ENCODE measurements around the gene ANKHD1.
"Not testable (repeated sequence)": the region's sequence is repeated elsewhere in the genome, so short reads cannot be mapped to it uniquely, and the experiment has no call there.

ANKHD1 gene

DNA sequence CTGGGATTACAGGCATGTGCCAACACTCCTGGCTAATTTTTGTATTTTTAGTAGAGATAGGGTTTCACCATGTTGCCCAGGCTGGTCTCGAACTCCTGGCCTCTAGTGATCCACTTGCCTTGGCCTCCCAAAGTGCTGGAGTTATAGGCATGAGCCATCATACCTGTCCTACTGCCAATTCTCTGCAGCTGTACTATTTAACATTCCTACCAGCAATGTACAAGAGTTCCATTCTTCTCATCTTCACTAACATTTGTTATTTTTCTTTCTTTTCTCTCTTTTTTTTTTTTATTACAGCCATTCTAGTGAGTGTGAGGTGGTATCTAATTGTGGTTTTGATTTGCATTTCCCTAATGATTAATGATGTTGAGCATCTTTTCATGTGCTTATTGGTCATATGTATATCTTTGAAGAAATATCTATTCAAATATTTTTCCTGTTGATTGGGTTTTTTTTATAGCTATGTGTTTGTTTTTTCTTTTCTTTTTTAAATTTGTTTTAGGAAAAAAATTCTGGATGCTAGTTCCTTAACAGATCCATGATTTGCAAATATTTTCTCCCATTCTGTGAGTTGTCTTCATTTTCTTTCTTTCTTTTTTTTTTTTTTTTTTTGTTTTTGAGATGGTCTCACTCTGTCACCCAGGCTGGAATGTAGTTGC is 17.4 kb downstream of the ANKHD1 start:
- Mint-ChIP-seq H3K36me3 (ENCODE audit: insufficient read depth) (peaks cover 18% of the 10 kb centered on the region), H3K4me1 (peaks cover 60% of the 10 kb centered on the region), H3K4me3 (peak overlapping the region; percentile 9), H3K27ac (ENCODE audit: low read depth) (peak overlapping the region; percentile 77), H3K27me3 (no peaks in the 10 kb centered on the region), H3K9me3 (no peaks in the 10 kb centered on the region)
- no peak for ATAC-seq (replicated peaks; ENCODE audit: extremely low read depth, poor library complexity, severe bottlenecking)
- no peak for DNase-seq (ENCODE audit: low spot score in 2 of 2)

DNA sequence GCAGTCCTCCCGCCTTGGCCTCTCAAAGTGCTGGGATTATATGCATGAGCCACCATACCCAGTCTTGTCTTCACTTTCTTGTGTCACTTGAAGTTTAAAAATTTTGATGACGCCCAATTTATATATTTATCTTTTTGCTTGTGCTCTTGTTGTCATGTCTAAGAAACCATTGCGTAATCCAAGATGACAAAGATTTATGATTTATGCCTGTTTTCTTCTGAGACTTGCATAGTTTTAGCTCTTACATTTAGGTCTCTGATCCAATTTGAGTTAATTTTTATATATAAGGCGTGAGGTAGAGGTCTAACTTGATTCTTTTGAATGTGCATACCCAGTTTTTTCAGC is 18.6 kb downstream of the ANKHD1 start:
- ATAC-seq (replicated peaks; ENCODE audit: extremely low read depth, poor library complexity, severe bottlenecking): no peak
- H3K9me3 Mint-ChIP-seq: no peaks in the 10 kb centered on the region
- peak overlapping the region; percentile 42 for H3K4me3 Mint-ChIP-seq
- H3K4me1 Mint-ChIP-seq: peaks cover 63% of the 10 kb centered on the region
- H3K36me3 Mint-ChIP-seq (ENCODE audit: insufficient read depth): peaks cover 16% of the 10 kb centered on the region
- DNase-seq (ENCODE audit: low spot score in 2 of 2): no peak
- H3K27me3 Mint-ChIP-seq: no peaks in the 10 kb centered on the region
- peak overlapping the region; percentile 77 for H3K27ac Mint-ChIP-seq (ENCODE audit: low read depth)

DNA sequence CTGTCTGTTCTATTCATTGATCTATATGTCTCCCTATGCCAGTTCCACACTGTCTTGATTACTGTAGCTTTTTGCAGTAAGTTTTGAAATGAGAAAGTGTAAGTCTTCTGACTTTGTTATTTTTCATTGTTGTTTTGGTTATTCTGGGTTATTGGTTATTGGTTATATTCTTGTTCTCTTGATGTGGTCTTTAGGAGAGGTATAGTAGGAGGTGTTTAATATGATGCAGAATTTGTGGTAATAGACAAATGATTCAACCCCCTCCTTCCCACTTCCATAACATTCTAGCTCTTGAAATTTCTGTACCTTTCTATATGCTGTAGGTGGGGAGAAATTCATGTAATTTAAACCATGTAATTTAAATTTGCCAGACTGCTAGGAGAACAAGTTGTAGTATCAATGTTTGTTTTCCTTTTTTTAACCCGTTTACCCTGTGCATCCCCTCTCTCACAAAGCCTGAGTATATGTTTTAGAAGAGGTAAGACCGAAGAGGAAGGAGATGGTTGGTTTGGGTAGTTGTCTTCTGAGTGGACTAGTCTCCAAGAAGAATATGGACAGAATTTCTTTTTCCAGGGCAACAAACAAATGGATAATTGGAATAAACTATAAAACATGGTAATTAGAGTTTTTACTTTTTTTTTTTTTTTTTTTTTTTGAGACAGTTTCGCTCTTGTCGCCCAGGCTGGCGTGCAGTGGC is 19.2 kb downstream of the ANKHD1 start:
- Mint-ChIP-seq H3K4me1 (peaks cover 64% of the 10 kb centered on the region), H3K27ac (ENCODE audit: low read depth) (no peak overlapping the region), H3K27me3 (no peaks in the 10 kb centered on the region), H3K4me3 (peak overlapping the region; percentile 52), H3K9me3 (no peaks in the 10 kb centered on the region), H3K36me3 (ENCODE audit: insufficient read depth) (peaks cover 15% of the 10 kb centered on the region)
- ATAC-seq (replicated peaks; ENCODE audit: extremely low read depth, poor library complexity, severe bottlenecking) (no peak), DNase-seq (ENCODE audit: low spot score in 2 of 2) (no peak)

DNA sequence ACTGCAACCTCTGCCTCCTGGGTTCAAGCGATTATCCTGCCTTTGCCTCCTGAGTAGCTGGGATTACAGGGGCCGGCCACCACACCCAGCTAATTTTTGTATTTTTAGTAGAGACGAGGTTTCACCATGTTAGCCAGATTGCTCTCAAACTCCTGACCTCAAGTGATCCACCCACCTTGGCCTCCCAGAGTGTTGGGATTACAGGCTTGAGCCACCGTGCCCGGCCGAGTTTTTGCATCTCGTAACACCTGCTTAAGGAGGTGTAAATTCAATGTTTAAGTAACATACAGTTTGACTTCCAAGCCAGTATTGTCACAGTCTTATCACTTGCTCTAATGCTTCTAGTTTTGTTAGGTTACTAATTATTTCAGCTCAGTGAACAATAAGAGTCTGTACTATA is 19.7 kb downstream of the ANKHD1 start:
- H3K27me3 Mint-ChIP-seq: not testable (repeated sequence)

DNA sequence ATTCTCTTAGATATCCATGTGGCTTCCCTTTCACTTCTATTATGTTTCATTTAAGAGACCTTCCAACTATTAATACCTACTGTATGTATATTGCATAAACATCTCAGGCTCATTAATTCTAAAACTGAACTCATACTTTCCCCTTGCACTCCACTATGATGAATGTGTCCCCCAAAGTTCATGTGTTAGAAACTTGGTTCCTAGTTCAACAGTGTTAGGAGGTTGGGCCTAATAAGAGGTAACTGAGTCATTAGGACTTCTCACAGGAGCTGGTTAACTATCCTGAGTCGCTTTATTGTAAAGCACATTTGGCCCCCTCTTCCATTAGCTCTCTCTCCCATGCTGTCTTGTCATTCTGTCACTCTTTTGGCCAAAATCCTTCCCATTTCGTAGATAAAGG is 22.0 kb downstream of the ANKHD1 start:
- Mint-ChIP-seq H3K4me1 (peaks cover 57% of the 10 kb centered on the region), H3K36me3 (ENCODE audit: insufficient read depth) (peaks cover 15% of the 10 kb centered on the region), H3K4me3 (no peak overlapping the region), H3K27ac (ENCODE audit: low read depth) (no peak overlapping the region), H3K27me3 (no peaks in the 10 kb centered on the region), H3K9me3 (no peaks in the 10 kb centered on the region)
- ATAC-seq (replicated peaks; ENCODE audit: extremely low read depth, poor library complexity, severe bottlenecking) (no peak), DNase-seq (ENCODE audit: low spot score in 2 of 2) (no peak)

More for the DNA sequence above, 19.7 kb downstream of the ANKHD1 start:
- peaks cover 13% of the 10 kb centered on the region for H3K36me3 Mint-ChIP-seq (ENCODE audit: insufficient read depth)
- ATAC-seq (replicated peaks; ENCODE audit: extremely low read depth, poor library complexity, severe bottlenecking); H3K27ac Mint-ChIP-seq (ENCODE audit: low read depth); DNase-seq (ENCODE audit: low spot score in 2 of 2); H3K4me3 Mint-ChIP-seq; H3K9me3 Mint-ChIP-seq: not testable (repeated sequence)
- peaks cover 62% of the 10 kb centered on the region for H3K4me1 Mint-ChIP-seq

DNA sequence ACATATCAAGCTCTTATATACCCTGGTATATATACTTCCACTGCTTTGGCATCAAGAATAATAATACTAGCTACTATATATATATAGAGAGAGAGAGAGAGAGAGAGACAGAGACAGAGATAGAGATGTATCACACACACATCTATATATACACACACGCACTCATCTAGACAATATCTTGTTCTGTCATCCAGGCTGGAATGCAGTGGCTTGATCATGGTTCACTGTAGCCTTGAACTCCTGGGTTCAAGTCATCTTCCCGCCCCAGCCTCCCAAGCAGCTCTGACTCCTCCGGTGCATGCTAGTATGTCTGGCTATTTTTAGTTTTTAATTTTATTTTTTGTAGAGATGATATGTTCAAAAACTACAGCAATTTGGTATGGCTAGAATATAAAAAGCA is 22.5 kb downstream of the ANKHD1 start:
- Mint-ChIP-seq H3K27ac (ENCODE audit: low read depth) (no peak overlapping the region), H3K4me3 (no peak overlapping the region), H3K9me3 (no peaks in the 10 kb centered on the region), H3K4me1 (peaks cover 51% of the 10 kb centered on the region), H3K27me3 (no peaks in the 10 kb centered on the region), H3K36me3 (ENCODE audit: insufficient read depth) (peaks cover 15% of the 10 kb centered on the region)
- DNase-seq (ENCODE audit: low spot score in 2 of 2) (no peak), ATAC-seq (replicated peaks; ENCODE audit: extremely low read depth, poor library complexity, severe bottlenecking) (no peak)

DNA sequence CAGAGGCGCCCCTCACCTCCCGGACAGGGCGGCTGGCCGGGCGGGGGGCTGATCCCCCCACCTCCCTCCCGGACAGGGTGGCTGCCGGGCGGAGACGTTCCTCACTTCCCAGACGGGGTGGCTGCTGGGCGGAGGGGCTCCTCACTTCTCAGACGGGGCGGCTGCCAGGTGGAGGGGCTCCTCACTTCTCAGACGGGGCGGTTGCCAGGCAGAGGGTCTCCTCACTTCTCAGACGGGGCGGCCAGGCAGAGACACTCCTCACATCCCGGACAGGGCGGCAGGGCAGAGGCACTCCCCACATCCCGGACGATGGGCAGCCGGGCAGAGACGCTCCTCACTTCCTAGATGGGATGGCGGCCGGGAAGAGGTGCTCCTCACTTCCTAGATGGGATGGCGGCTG is 26.1 kb downstream of the ANKHD1 start:
- Mint-ChIP-seq H3K36me3 (ENCODE audit: insufficient read depth) (peaks cover 11% of the 10 kb centered on the region), H3K4me1 (peaks cover 52% of the 10 kb centered on the region)
- not testable (repeated sequence) for H3K27me3 Mint-ChIP-seq; H3K4me3 Mint-ChIP-seq; H3K9me3 Mint-ChIP-seq; ATAC-seq (replicated peaks; ENCODE audit: extremely low read depth, poor library complexity, severe bottlenecking); H3K27ac Mint-ChIP-seq (ENCODE audit: low read depth); DNase-seq (ENCODE audit: low spot score in 2 of 2)

DNA sequence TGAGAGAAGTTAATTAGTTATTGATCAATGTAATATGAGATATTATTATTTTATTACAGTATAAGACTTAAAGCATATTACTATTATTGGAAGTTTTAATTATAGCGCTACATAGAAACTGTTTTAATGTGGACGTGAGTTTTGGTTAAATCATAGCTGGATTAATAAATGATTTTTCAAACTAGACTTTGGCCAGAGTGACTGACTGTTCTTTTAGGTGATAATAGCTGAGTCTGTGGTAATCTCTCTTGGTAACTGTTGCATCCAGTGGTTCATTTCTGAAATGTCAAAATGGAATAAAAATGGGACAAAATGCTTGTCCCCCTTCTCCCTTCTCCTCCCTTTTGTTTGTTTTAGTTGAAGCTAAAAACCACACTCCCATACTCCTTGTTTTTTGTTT is 28.1 kb downstream of the ANKHD1 start:
- Mint-ChIP-seq H3K27ac (ENCODE audit: low read depth) (no peak overlapping the region), H3K27me3 (no peaks in the 10 kb centered on the region), H3K4me3 (no peak overlapping the region), H3K4me1 (peaks cover 43% of the 10 kb centered on the region), H3K36me3 (ENCODE audit: insufficient read depth) (peaks cover 8% of the 10 kb centered on the region), H3K9me3 (no peaks in the 10 kb centered on the region)
- DNase-seq (ENCODE audit: low spot score in 2 of 2) (no peak), ATAC-seq (replicated peaks; ENCODE audit: extremely low read depth, poor library complexity, severe bottlenecking) (no peak)

DNA sequence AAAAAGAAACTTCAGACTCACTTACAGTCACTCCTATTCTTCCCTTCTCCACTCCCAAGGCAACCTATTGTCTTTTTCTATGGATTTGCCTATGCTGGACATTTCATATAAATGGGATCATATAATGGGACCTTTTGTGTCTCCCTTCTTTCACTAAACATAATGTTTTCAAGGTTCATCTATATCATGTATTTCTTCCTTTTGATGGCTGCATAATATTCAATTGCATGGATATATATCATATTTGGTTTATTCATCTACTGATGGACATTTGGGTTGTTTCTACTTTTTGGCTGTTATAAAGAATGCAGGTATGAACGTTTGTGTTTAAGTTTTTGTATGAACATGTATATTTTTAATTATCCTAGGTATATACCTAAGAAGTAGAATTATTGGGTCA is 30.6 kb downstream of the ANKHD1 start:
- Mint-ChIP-seq H3K36me3 (ENCODE audit: insufficient read depth) (peaks cover 17% of the 10 kb centered on the region), H3K27me3 (no peaks in the 10 kb centered on the region), H3K4me3 (no peak overlapping the region), H3K9me3 (no peaks in the 10 kb centered on the region), H3K4me1 (peaks cover 35% of the 10 kb centered on the region), H3K27ac (ENCODE audit: low read depth) (no peak overlapping the region)
- no peak for ATAC-seq (replicated peaks; ENCODE audit: extremely low read depth, poor library complexity, severe bottlenecking)
- DNase-seq (ENCODE audit: low spot score in 2 of 2): no peak

DNA sequence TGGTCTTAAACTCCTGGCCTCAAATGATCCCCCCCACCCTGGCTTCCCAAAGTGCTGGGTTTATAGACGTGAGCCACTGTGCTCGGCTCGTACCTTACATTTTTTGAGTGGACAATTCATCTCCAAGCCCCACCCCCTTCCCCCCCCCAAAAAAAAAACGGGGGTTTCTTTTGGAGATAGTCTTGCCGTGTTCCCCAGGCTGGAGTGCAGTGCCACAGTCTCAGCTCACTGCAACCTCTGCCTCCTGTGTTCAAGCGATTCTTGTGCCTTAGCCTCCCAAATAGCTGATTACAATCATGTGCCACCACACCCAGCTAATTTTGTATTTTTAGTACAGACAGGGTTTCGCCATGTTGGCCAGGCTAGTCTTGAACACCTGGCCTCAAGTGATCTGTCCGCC is 31.3 kb downstream of the ANKHD1 start:
- ATAC-seq (replicated peaks; ENCODE audit: extremely low read depth, poor library complexity, severe bottlenecking): no peak
- no peaks in the 10 kb centered on the region for H3K9me3 Mint-ChIP-seq
- no peak for DNase-seq (ENCODE audit: low spot score in 2 of 2)
- H3K4me3 Mint-ChIP-seq: no peak overlapping the region
- H3K36me3 Mint-ChIP-seq (ENCODE audit: insufficient read depth): peaks cover 20% of the 10 kb centered on the region
- H3K4me1 Mint-ChIP-seq: peaks cover 35% of the 10 kb centered on the region
- no peaks in the 10 kb centered on the region for H3K27me3 Mint-ChIP-seq
- no peak overlapping the region for H3K27ac Mint-ChIP-seq (ENCODE audit: low read depth)

DNA sequence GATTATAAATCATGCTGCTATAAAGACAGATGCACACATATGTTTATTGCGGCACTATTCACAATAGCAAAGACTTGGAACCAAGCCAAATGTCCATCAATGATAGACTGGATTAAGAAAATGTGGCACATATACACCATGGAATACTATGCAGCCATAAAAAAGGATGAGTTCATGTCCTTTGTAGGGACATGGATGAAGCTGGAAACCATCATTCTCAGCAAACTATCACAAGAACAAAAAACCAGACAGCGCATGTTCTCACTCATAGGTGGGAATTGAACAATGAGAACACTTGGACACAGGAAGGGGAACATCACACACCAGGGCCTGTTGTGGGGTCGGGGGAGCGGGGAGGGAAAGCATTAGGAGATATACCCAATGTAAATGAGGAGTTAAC is 55.7 kb downstream of the ANKHD1 start:
- not testable (repeated sequence) for H3K27me3 Mint-ChIP-seq; DNase-seq (ENCODE audit: low spot score in 2 of 2); H3K4me1 Mint-ChIP-seq; H3K27ac Mint-ChIP-seq (ENCODE audit: low read depth); H3K9me3 Mint-ChIP-seq; H3K4me3 Mint-ChIP-seq; ATAC-seq (replicated peaks; ENCODE audit: extremely low read depth, poor library complexity, severe bottlenecking)
- H3K36me3 Mint-ChIP-seq (ENCODE audit: insufficient read depth): peaks cover 56% of the 10 kb centered on the region

DNA sequence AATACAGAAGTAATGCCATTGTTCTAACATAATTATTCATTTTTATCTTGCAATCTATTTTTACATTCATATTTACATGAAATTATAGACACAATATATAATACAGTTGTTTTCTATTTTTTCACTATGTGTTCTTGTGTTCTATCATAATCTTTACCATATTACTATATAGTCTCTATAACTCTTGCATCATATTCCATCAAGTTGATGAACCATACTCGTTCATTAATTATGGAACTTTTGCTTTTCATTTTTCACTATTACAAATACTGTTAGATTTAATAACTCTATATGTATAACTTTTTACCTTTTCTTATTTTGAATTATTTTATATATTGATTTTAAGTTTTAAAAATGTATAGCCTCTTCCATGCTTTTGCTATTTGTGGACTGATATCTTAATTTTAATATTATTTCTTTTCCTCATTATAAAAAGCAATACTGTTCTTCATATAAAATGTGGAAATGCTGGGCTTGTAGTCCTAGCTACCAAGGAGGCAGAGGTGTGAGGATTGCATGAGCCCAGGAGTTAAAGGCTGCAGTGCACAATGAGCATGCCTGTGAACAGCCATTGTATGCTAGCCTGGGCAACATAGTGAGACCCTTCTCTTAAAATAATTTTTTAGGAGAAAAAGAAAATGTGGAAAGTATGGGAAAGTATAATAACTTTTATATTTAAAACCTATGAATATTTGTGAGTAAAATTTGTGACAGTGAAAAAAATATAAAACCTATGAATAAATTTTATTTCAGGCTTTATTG is 65.5 kb downstream of the ANKHD1 start:
- no peak overlapping the region for H3K4me3 Mint-ChIP-seq
- no peaks in the 10 kb centered on the region for H3K27me3 Mint-ChIP-seq
- ATAC-seq (replicated peaks; ENCODE audit: extremely low read depth, poor library complexity, severe bottlenecking) (no peak), DNase-seq (ENCODE audit: low spot score in 2 of 2) (no peak)
- H3K9me3 Mint-ChIP-seq: no peaks in the 10 kb centered on the region
- H3K36me3 Mint-ChIP-seq (ENCODE audit: insufficient read depth): peaks cover 28% of the 10 kb centered on the region
- no peak overlapping the region for H3K27ac Mint-ChIP-seq (ENCODE audit: low read depth)
- H3K4me1 Mint-ChIP-seq: peaks cover 5% of the 10 kb centered on the region

DNA sequence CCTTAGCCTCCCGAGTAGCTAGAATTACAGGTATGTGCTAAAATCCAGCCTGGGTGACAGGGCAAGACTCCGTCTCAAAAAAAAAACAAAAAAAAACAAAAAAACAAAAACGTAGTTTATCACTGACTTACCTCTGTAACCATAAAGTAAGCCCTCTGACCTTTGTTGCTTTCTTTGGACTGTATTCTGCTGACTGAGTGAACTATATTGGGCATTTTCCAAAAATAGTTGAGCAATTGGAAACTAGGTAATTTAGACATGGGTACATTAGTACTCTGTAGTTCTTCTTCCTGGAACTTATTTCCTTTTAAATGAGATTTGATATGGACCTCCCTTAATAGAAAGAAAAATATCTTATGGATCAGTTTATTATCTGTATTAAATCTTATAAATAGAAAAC is 66.6 kb downstream of the ANKHD1 start:
- H3K36me3 Mint-ChIP-seq (ENCODE audit: insufficient read depth): peaks cover 30% of the 10 kb centered on the region
- H3K27me3 Mint-ChIP-seq: no peaks in the 10 kb centered on the region
- no peak for ATAC-seq (replicated peaks; ENCODE audit: extremely low read depth, poor library complexity, severe bottlenecking)
- DNase-seq (ENCODE audit: low spot score in 2 of 2): no peak
- peak overlapping the region; percentile 74 for H3K27ac Mint-ChIP-seq (ENCODE audit: low read depth)
- H3K4me3 Mint-ChIP-seq: no peak overlapping the region
- H3K9me3 Mint-ChIP-seq: no peaks in the 10 kb centered on the region
- peaks cover 5% of the 10 kb centered on the region for H3K4me1 Mint-ChIP-seq

All from central memory CD8-positive, alpha-beta T cell (primary cell).